Neural cell (in vitro differentiated cells): ENCODE measurements around the gene GTPBP3. TPM values are rescaled to one million over a fixed set of nuclear protein-coding genes. Genes with fewer than 3 reads are reported as not detected.

ENCODE experiments used
- H2AFZ ChIP-seq: fragments of 200-600, 300-800 bp; sonication (generic), shearing (Covaris generic); 2 replicates; pipeline ENCODE4 v1.6.0; 2014; ENCODE audit warnings: low read depth, mild to moderate bottlenecking, antibody characterized with exemption, low read length, moderate library complexity
- H3F3A ChIP-seq: fragments of 200-600 bp; shearing (Covaris generic); 2 replicates; pipeline ENCODE4 v1.6.1; 2016; ENCODE audit warnings: mild to moderate bottlenecking, moderate library complexity, mixed read lengths, antibody characterized with exemption, low read length; ENCODE audit not compliant: insufficient read depth, poor library complexity, severe bottlenecking
- H3K27ac ChIP-seq: fragments of 200-600, 300-800 bp; sonication (generic), shearing (Covaris generic); 2 replicates; pipeline ENCODE4 v1.5.1; 2014; ENCODE audit warnings: mild to moderate bottlenecking, low read length, moderate library complexity
- H3K27me3 ChIP-seq: fragments of 300-800, 200-600 bp; sonication (generic), shearing (Covaris generic); 2 replicates; pipeline ENCODE4 v1.6.0; 2014; ENCODE audit warnings: mild to moderate bottlenecking, low read depth, low read length, moderate library complexity; ENCODE audit not compliant: insufficient read depth
- H3K36me3 ChIP-seq: fragments of 300-800, 200-600 bp; sonication (generic), shearing (Covaris generic); 2 replicates; pipeline ENCODE4 v1.5.1; 2014; ENCODE audit warnings: mild to moderate bottlenecking, antibody characterized with exemption, low read length, moderate library complexity; ENCODE audit not compliant: insufficient read depth
- H3K4me2 ChIP-seq: fragments of 300-800, 200-600 bp; sonication (generic), shearing (Covaris generic); 2 replicates; pipeline ENCODE4 v1.6.0; 2014; ENCODE audit warnings: mild to moderate bottlenecking, low read length
- H3K4me3 ChIP-seq: fragments of 300-800, 200-600 bp; sonication (generic), shearing (Covaris generic); 2 replicates; pipeline ENCODE4 v1.5.1; 2014; ENCODE audit warnings: mild to moderate bottlenecking, low read length, moderate library complexity
- H3K79me2 ChIP-seq: fragments of 200-600 bp; shearing (Covaris generic); replicated peaks from 2 replicates; pipeline ENCODE4 v1.6.0; 2014; ENCODE audit warnings: mild to moderate bottlenecking, low read length, moderate library complexity; ENCODE audit not compliant: insufficient read depth
- H3K9ac ChIP-seq: fragments of 300-800, 200-600 bp; sonication (generic), shearing (Covaris generic); 2 replicates; pipeline ENCODE4 v1.6.1; 2016; ENCODE audit warnings: mild to moderate bottlenecking, low read length, mixed read lengths
- H3K9me2 ChIP-seq: fragments of 200-600 bp; shearing (Covaris generic); 2 replicates; pipeline ENCODE4 v1.6.1; 2016; ENCODE audit warnings: mild to moderate bottlenecking, low read length, mixed read lengths; ENCODE audit not compliant: insufficient read depth
- H3K9me3 ChIP-seq: fragments of 200-600, 300-800 bp; sonication (generic), shearing (Covaris generic); 2 replicates; pipeline ENCODE4 v1.6.1; 2016; ENCODE audit warnings: mild to moderate bottlenecking, mixed run types, low read length, moderate library complexity, mixed read lengths
- H4K20me1 ChIP-seq: fragments of 200-600 bp; shearing (Covaris generic); 2 replicates; pipeline ENCODE4 v1.6.1; 2016; ENCODE audit warnings: mild to moderate bottlenecking, mixed run types; ENCODE audit not compliant: insufficient read depth
- CTCF ChIP-seq: fragments of 450-650 bp; IDR thresholded peaks from 2 replicates; pipeline ENCODE4 v1.5.1; 2014; ENCODE audit warnings: antibody characterized with exemption, mild to moderate bottlenecking, moderate library complexity; ENCODE audit not compliant: poor library complexity, severe bottlenecking
- EP300 ChIP-seq: fragments of 450-650 bp; conservative IDR thresholded peaks from 2 replicates; pipeline ENCODE4 v1.6.1; 2014; ENCODE audit warnings: antibody characterized with exemption, mild to moderate bottlenecking, moderate library complexity; ENCODE audit not compliant: poor library complexity, severe bottlenecking
- EZH2 ChIP-seq: fragments of 200-600, 300-800 bp; shearing (Covaris generic), sonication (generic); IDR thresholded peaks from 2 replicates; pipeline ENCODE4 v1.6.1; 2014; ENCODE audit warnings: antibody characterized with exemption, low read length, borderline replicate concordance, mild to moderate bottlenecking; ENCODE audit not compliant: insufficient read depth, poor library complexity, severe bottlenecking
- MXI1 ChIP-seq: fragments of 450-650 bp; conservative IDR thresholded peaks from 2 replicates; pipeline ENCODE4 v1.6.1; 2014; ENCODE audit warnings: antibody characterized with exemption, mild to moderate bottlenecking; ENCODE audit not compliant: poor library complexity, severe bottlenecking
- POLR2AphosphoS5 ChIP-seq: IDR thresholded peaks from 2 replicates; pipeline ENCODE4 v1.6.1; 2012
- RAD21 ChIP-seq: fragments of 450-650 bp; conservative IDR thresholded peaks from 2 replicates; pipeline ENCODE4 v1.6.1; 2014; ENCODE audit warnings: antibody characterized with exemption, mild to moderate bottlenecking, moderate library complexity
- REST ChIP-seq: IDR thresholded peaks from 2 replicates; pipeline ENCODE4 v1.6.1; 2012; ENCODE audit warnings: borderline replicate concordance
- SMC3 ChIP-seq: fragments of 450-650 bp; conservative IDR thresholded peaks from 2 replicates; pipeline ENCODE4 v1.6.1; 2014; ENCODE audit warnings: antibody characterized with exemption, mild to moderate bottlenecking, moderate library complexity; ENCODE audit not compliant: poor library complexity
- TAF1 ChIP-seq: IDR thresholded peaks from 2 replicates; pipeline ENCODE4 v1.6.1; 2012; ENCODE audit warnings: low read depth
- polyA plus RNA-seq: library from polyadenylated mRNA; depleted of rRNA; stranded (reverse); fragments of >200 nt; gene quantifications from 2 replicates; pipeline ENCODE4 v1.2.3, GENCODE V29; 2014

GTPBP3 gene
- polyA plus RNA-seq, 1 donor from 2014 or later = 25.6 TPM

GRCh38 chr19:17347361-17347760, 10.0 kb downstream of the GTPBP3 start:
- H3F3A ChIP-seq = no peaks in the 10 kb centered on the region
- no peaks in the 10 kb centered on the region for H3K9me2 ChIP-seq
- no peak overlapping the region for H3K9ac ChIP-seq
- no peak overlapping the region for H3K4me2 ChIP-seq
- no peaks in the 10 kb centered on the region for H3K27me3 ChIP-seq
- no peak overlapping the region for H3K27ac ChIP-seq
- no peaks in the 10 kb centered on the region for H4K20me1 ChIP-seq
- no peaks in the 10 kb centered on the region for H3K36me3 ChIP-seq
- no peak overlapping the region for H3K4me3 ChIP-seq
- no peaks in the 10 kb centered on the region for H3K9me3 ChIP-seq
- TF ChIP-seq TAF1 (no peak), SMC3 (no peak), REST (no peak), MXI1 (no peak), EP300 (no peak), EZH2 (no peak), RAD21 (no peak), CTCF (no peak), POLR2AphosphoS5 (no peak)
- no peak overlapping the region for H2AFZ ChIP-seq
- H3K79me2 ChIP-seq = no peaks in the 10 kb centered on the region

GRCh38 chr19:17347877-17348276, 10.5 kb downstream of the GTPBP3 start:
- H3K9ac ChIP-seq = no peak overlapping the region
- no peaks in the 10 kb centered on the region for H3K36me3 ChIP-seq
- H3K9me2 ChIP-seq = no peaks in the 10 kb centered on the region
- H3K4me3 ChIP-seq = no peak overlapping the region
- no peaks in the 10 kb centered on the region for H3F3A ChIP-seq
- no peak overlapping the region for H3K27ac ChIP-seq
- H4K20me1 ChIP-seq = no peaks in the 10 kb centered on the region
- no peak overlapping the region for H2AFZ ChIP-seq
- no peaks in the 10 kb centered on the region for H3K9me3 ChIP-seq
- H3K4me2 ChIP-seq = no peak overlapping the region
- H3K27me3 ChIP-seq = no peaks in the 10 kb centered on the region
- no peaks in the 10 kb centered on the region for H3K79me2 ChIP-seq
- no peak for TF ChIP-seq SMC3
- no peak for TF ChIP-seq TAF1
- no peak for TF ChIP-seq MXI1
- no peak for TF ChIP-seq POLR2AphosphoS5
- no peak for TF ChIP-seq EZH2
- no peak for TF ChIP-seq CTCF
- TF ChIP-seq REST = no peak
- no peak for TF ChIP-seq EP300
- TF ChIP-seq RAD21 = no peak
